ENCODE data around the gene PBX3.

PBX3 gene

GRCh38 chr9:126001581-126002225 lies 254.5 kb downstream of the PBX3 start:
- intact Hi-C loops (cut with DNase I): no loop called here

GRCh38 chr9:126002476-126003350 lies 255.5 kb downstream of the PBX3 start:
- intact Hi-C loops (cut with DNase I): no loop called here
- DNase-seq: peak in 3 of 10 donors; percentile 33 to 59 (median 57)

More at GRCh38 chr9:126001581-126002225, 254.5 kb downstream of the PBX3 start:
- DNase-seq: peak in 4 of 10 donors; percentile 5 to 55 (median 34)

GRCh38 chr9:126009047-126009446 lies 261.9 kb downstream of the PBX3 start:
- intact Hi-C loops (cut with DNase I): no loop called here
- DNase-seq: no peak

- intact Hi-C loops (cut with DNase I): no loop called here
These were observed 267.6 kb downstream of the PBX3 start for GRCh38 chr9:126014726-126015125.

GRCh38 chr9:126015424-126015823 lies 268.3 kb downstream of the PBX3 start:
- intact Hi-C loops (cut with DNase I): no loop called here
- DNase-seq: no peak

More at GRCh38 chr9:126014726-126015125, 267.6 kb downstream of the PBX3 start:
- no peak for DNase-seq

- no peak for DNase-seq
- intact Hi-C loops (cut with DNase I): no loop called here
These were observed 269.6 kb downstream of the PBX3 start for GRCh38 chr9:126016579-126017290.

All from posterior cingulate gyrus (tissue), 11 donors.